NCI-H510A treated with DMSO at 0.1 percent for 48 hours (cell line): ENCODE measurements around the gene SLCO3A1.
"Not testable (repeated sequence)": the region's sequence is repeated elsewhere in the genome, so short reads cannot be mapped to it uniquely, and the experiment has no call there.

Source experiments
- DNase-seq: peaks from one replicate; lab custom pipeline; 2025; lab: John Stamatoyannopoulos, UW

The SLCO3A1 gene

GRCh38 chr15:92162657-92163056 is 309.1 kb downstream of the SLCO3A1 start:
- no peak for DNase-seq

DNA sequence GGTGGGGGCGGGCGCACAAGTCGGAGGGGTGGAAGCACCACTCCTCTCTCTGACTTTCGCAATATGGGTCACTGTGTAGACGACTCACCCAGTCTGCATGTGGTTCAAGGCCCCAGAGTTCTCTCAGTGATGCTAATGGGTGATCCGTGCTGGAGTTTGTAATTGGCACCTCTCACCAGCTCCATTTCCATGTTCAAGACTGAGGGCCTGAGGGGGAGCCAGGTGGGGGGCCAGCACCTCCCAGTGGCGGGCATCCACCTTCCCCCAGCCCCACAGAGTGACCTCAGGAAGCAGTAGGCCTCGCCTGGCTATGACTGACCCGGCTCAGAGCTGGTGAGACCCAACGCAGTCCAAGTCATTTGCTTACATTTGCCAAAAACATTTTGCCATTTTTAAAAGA is 310.1 kb downstream of the SLCO3A1 start:
- no peak for DNase-seq

- DNase-seq, result no peak
Measured at GRCh38 chr15:92164327-92165000, 311.0 kb downstream of the SLCO3A1 start.

GRCh38 chr15:92165001-92165346 is 311.5 kb downstream of the SLCO3A1 start:
- no peak for DNase-seq

DNA sequence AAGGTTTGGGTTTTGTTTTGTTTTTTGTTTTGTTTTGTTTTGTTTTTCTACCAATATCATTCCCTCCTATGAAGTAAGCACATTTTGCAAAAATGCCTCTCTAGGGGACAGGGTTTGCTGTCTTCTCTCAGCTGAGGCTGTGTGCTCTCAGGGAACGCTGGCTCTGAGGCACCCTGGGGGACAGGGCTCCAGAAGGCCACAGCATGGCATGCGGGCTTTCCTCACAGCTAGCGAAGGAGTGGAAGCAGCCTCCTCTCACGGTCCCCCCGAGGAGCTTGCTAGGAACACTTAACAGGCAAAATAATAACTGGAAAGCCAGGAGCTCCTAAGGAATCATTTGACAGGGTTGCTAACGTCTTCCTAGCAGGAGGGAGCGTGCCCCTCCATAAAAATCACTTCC is 312.5 kb downstream of the SLCO3A1 start:
- no peak for DNase-seq

- no peak for DNase-seq
Measured at GRCh38 chr15:92166751-92167405, 313.4 kb downstream of the SLCO3A1 start.

- DNase-seq, result no peak
Measured at GRCh38 chr15:92167451-92167850, 313.9 kb downstream of the SLCO3A1 start.

- DNase-seq, result no peak
Measured at GRCh38 chr15:92168066-92168683, 314.7 kb downstream of the SLCO3A1 start.

GRCh38 chr15:92170897-92171296 is 317.4 kb downstream of the SLCO3A1 start:
- no peak for DNase-seq

- no peak for DNase-seq
Measured at GRCh38 chr15:92178911-92179310, 325.4 kb downstream of the SLCO3A1 start.

- DNase-seq, result no peak
Measured at GRCh38 chr15:92184142-92184541, 330.6 kb downstream of the SLCO3A1 start.

DNA sequence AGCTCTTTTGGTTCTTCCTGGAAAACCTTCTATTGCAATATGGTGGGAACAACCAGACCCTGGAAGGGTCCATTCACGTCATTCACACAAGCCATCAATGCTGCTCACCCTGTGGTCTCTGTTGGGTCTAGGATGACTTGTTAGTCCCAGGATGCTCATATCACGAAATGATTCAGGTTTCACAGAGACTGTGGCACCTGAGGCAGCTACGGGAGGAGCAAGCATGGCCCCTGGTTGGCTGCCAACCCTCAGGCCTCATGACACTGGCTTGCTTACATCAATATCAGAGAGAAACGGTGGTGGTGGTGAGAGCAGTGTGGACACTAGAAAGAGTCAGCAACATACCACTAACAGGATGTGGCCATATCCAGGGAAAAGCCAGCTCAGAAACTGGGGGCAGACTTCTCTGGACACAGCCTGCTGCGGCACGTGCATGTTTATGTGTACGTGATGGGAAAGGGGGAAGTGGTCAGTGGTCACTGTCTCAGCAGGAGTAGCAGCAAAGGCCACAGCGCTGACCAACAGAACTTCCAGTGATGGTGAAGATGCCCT is 331.2 kb downstream of the SLCO3A1 start:
- no peak for DNase-seq

- no peak for DNase-seq
Measured at GRCh38 chr15:92187975-92188374, 334.5 kb downstream of the SLCO3A1 start.

GRCh38 chr15:92189166-92189565 is 335.7 kb downstream of the SLCO3A1 start:
- no peak for DNase-seq

DNA sequence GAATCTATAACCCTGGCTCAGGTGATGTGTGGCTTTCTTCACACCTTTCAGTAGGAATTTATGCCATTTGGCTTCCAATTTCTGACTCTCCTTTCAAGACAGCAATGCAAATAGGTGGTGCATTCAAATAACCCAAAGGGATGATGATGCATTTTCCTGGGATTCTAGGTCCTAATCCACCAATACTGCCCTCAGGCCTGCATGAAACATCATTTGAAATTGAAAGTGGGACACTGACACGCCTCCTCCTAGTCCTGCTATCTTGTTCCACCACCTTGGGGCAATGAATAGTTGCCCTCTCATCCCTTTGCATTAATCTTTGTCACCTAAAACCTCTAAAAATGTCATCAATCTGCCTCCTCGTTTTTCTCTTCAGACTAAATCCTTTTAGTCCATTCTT is 341.7 kb downstream of the SLCO3A1 start:
- no peak for DNase-seq

DNA sequence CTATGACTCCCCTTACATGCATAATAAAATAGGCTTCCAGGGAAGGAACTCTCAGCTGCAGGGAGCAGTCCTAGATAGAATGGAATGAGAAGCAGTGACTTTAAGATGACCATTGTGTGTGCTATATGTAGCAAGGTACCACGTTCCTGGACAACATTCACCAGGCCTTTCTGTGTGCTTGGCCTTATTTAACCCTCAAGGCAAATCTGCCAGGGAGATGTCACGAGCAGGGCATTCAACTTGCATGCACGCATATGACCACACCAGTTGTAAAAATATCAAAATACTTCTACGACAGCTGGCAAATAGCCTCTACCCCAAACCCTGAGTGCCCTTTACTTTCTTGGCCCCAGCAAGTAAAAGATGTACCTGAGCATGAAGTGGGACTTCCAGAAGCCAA is 342.8 kb downstream of the SLCO3A1 start:
- DNase-seq, result no peak

- DNase-seq, result no peak
Measured at GRCh38 chr15:92197746-92198145, 344.2 kb downstream of the SLCO3A1 start.

- DNase-seq, result no peak
Measured at GRCh38 chr15:92200891-92201290, 347.4 kb downstream of the SLCO3A1 start.

GRCh38 chr15:92205255-92205739 is 351.8 kb downstream of the SLCO3A1 start:
- DNase-seq, result no peak

- DNase-seq, result not testable (repeated sequence)
Measured at GRCh38 chr15:92207601-92208000, 354.1 kb downstream of the SLCO3A1 start.
